Adrenal gland (tissue), 12 donors: ENCODE measurements around the gene CPOX. TPM values are rescaled to one million over a fixed set of nuclear protein-coding genes. Genes with fewer than 3 reads are reported as not detected.

Source experiments
- DNase-seq, 7 donors: peaks; one replicate each; pipeline ENCODE4 v3.0.0-alpha.2; 2019 to 2020
- H3K27ac ChIP-seq, 5 donors: fragments of 200-600 bp; sonication (generic) in 4 of 5; 1 replicate in 3 of 5; 2 replicates in 2 of 5; pipeline versions ENCODE4 v1.5.1 to v1.8.0; 2016 to 2020; ENCODE audit warnings: mild to moderate bottlenecking in 1 of 5
- H3K27me3 ChIP-seq: fragments of 200-600 bp; 2 replicates; pipeline ENCODE4 v1.8.0; 2021
- H3K36me3 ChIP-seq, 2 donors: fragments of 200-600 bp; replicated peaks in 1 of 2; 1 replicate in 1 of 2; 2 replicates in 1 of 2; pipeline versions ENCODE4 v1.5.1 to v1.8.0; 2018 to 2022
- H3K4me1 ChIP-seq, 2 donors: fragments of 200-600 bp; replicated peaks in 1 of 2; 1 replicate in 1 of 2; 2 replicates in 1 of 2; pipeline versions ENCODE4 v1.5.1 to v1.8.0; 2018 to 2021
- H3K4me3 ChIP-seq, 4 donors: fragments of 200-600 bp; sonication (generic) in 3 of 4; one replicate each; pipeline ENCODE4 v1.5.1; 2016 to 2018
- H3K9me3 ChIP-seq, 3 donors: fragments of 200-600 bp; sonication (generic) in 1 of 3; replicated peaks in 1 of 3; 1 replicate in 2 of 3; 2 replicates in 1 of 3; pipeline versions ENCODE4 v1.5.1 to v1.8.0; 2016 to 2021
- POLR2A ChIP-seq, 2 donors: fragments of 450-650 bp; IDR thresholded peaks; one replicate each; pipeline ENCODE4 v1.6.1; 2017; ENCODE audit warnings: antibody characterized with exemption in 2 of 2, mild to moderate bottlenecking in 2 of 2, moderate library complexity in 1 of 2
- WGBS, 4 donors: extraction: QIAGEN DNeasy Blood & Tissue Kit in 2 of 4; methylation state at CpG; one replicate each; pipeline versions ENCODE4 v1.1.5 to v1.1.7; 2013 to 2017; 5-methylcytosine and 5-hydroxymethylcytosine counted together
- intact Hi-C, 2 donors: fragments of 100-400 bp; cut with DNase I; formaldehyde crosslinking; loops; one replicate each; pipeline versions ENCODE4 v1.14.1 to v1.15.0; 2022 to 2023
- polyA plus RNA-seq, 3 donors: library from polyadenylated mRNA; stranded (reverse); fragments of 200-250 nt in 2 of 3; fragments of 350-450 nt in 1 of 3; fragmentation: Illumina TruSeq in 1 of 3; extraction: RNeasy Lipid Tissue Mini Kit (QIAGEN cat#74804) in 1 of 3; gene quantifications; one replicate each; pipeline ENCODE4 v1.2.3, GENCODE V29; 2013 to 2014
- total RNA-seq, 9 donors: library from RNA; depleted of rRNA in 4 of 9; stranded (reverse); fragments of >200 nt in 4 of 9; fragments of 120-200 nt in 1 of 9; fragmentation: NEBNext Ultra II Directional in 1 of 9; extraction: Animal tissue kit (Norgen Biotek cat#: 25700) in 1 of 9; gene quantifications; one replicate each; pipeline versions ENCODE4 v1.1.0 to v1.2.4, GENCODE V29; 2013 to 2023
- TF ChIP-seq, protein P1 (sequence below), 6 experiments: fragments of 450-650 bp in 4 of 6; fragments of 200-600 bp in 2 of 6; sonication (generic) in 1 of 6; IDR thresholded peaks; 1 replicate in 5 of 6; 2 replicates in 1 of 6; pipeline versions ENCODE4 v1.5.1 to v1.8.0; 2016 to 2021; ENCODE audit warnings: antibody characterized with exemption in 6 of 6, mild to moderate bottlenecking in 2 of 6, moderate library complexity in 1 of 6
- donor health status: healthy with polysubstance abuse.
- donor health status: Bipolar disorder and iron deficiency.
- donor health status: DM: yes; HTN: yes; CAD: no.
- donor health status: DM: no; HTN: no; CAD: no.
- donor health status: DM: no; HTN: no; CAD: no.
- donor health status: DM: yes; HTN: yes; CAD: no.

CPOX gene
- total and polyA plus RNA-seq, 12 donors = 9.0 to 59.8 (median 21.7) TPM

DNA sequence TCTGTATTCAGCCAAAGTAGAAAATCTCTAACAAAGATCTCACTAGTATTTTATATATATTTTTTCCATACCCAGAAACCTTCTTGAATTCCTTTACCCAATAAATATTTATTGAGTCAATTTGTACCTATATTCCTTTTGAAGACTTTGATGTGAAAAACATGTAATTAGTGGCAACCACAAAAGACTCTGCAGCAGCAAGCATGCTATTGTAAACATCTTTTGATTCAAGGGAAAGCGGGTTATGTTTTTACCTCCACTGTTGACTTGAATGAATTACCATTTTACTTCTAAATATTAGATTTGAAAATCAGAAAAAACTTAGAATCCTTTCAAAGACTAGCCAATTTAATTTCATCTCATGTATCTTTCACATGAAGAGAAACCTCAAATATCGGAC lies 59.2 kb downstream of the CPOX start:
- WGBS, 4 donors = 90 to 97% (median 94%) methylated on average over 2 of the region's 2 CpGs
- intact Hi-C loops = no loop called here
- TF ChIP-seq POLR2A (IDR thresholded peaks at IDR 0.05) = no peak
- H3K4me1 ChIP-seq = no peaks in the 10 kb centered on the region
- no peaks in the 10 kb centered on the region for H3K27me3 ChIP-seq
- H3K36me3 ChIP-seq = no peaks in the 10 kb centered on the region
- DNase-seq = no peak
- H3K4me3 ChIP-seq = no peak overlapping the region
- H3K9me3 ChIP-seq = no peaks in the 10 kb centered on the region
- H3K27ac ChIP-seq = no peak overlapping the region

DNA sequence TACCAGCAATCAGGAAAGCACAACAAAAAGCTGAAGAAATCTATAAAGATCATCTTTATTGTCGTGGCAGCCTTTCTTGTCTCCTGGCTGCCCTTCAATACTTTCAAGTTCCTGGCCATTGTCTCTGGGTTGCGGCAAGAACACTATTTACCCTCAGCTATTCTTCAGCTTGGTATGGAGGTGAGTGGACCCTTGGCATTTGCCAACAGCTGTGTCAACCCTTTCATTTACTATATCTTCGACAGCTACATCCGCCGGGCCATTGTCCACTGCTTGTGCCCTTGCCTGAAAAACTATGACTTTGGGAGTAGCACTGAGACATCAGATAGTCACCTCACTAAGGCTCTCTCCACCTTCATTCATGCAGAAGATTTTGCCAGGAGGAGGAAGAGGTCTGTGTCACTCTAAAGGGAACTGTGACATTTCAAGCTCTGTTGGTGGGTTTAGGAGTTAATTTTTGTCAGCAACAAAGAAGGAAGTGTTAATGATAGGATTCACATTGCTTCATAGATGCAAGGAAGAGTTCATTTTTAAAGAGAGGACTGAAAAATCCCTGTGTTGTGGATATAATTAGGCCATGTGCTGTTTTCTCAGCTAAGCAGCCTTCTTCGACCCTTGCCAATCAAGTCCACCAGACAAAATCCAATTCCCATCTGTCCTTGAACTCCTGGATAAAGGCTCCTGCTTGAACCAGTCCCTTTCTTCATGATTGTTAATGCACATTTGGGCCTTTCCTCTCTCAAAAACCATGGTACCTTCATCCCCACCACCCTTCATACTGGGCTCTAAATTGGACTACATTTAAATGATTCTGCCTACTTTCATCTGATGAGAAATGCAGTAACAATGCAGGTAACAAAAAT lies 60.5 kb downstream of the CPOX start:
- no peak overlapping the region for H3K4me3 ChIP-seq
- DNase-seq = no peak
- no peaks in the 10 kb centered on the region for H3K36me3 ChIP-seq
- H3K27ac ChIP-seq = no peak overlapping the region
- H3K27me3 ChIP-seq = no peaks in the 10 kb centered on the region
- H3K4me1 ChIP-seq = no peaks in the 10 kb centered on the region
- 79 to 90% (median 89%) methylated on average over 6 of the region's 6 CpGs for WGBS, 4 donors
- H3K9me3 ChIP-seq = no peaks in the 10 kb centered on the region
- TF ChIP-seq, protein P1, sequence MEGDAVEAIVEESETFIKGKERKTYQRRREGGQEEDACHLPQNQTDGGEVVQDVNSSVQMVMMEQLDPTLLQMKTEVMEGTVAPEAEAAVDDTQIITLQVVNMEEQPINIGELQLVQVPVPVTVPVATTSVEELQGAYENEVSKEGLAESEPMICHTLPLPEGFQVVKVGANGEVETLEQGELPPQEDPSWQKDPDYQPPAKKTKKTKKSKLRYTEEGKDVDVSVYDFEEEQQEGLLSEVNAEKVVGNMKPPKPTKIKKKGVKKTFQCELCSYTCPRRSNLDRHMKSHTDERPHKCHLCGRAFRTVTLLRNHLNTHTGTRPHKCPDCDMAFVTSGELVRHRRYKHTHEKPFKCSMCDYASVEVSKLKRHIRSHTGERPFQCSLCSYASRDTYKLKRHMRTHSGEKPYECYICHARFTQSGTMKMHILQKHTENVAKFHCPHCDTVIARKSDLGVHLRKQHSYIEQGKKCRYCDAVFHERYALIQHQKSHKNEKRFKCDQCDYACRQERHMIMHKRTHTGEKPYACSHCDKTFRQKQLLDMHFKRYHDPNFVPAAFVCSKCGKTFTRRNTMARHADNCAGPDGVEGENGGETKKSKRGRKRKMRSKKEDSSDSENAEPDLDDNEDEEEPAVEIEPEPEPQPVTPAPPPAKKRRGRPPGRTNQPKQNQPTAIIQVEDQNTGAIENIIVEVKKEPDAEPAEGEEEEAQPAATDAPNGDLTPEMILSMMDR (IDR thresholded peaks at IDR 0.05) = no peak
- TF ChIP-seq POLR2A (IDR thresholded peaks at IDR 0.05) = no peak
- intact Hi-C loops = no loop called here

DNA sequence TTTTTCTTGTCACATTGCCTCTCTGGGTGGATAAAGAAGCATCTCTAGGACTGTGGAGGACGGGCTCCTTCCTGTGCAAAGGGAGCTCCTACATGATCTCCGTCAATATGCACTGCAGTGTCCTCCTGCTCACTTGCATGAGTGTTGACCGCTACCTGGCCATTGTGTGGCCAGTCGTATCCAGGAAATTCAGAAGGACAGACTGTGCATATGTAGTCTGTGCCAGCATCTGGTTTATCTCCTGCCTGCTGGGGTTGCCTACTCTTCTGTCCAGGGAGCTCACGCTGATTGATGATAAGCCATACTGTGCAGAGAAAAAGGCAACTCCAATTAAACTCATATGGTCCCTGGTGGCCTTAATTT lies 61.2 kb downstream of the CPOX start:
- TF ChIP-seq, protein P1 (IDR thresholded peaks at IDR 0.05) = no peak
- no peak for TF ChIP-seq POLR2A (IDR thresholded peaks at IDR 0.05)
- Histone ChIP-seq H3K36me3 (no peaks in the 10 kb centered on the region), H3K9me3 (no peaks in the 10 kb centered on the region), H3K4me3 (no peak overlapping the region), H3K27me3 (no peaks in the 10 kb centered on the region), H3K4me1 (no peaks in the 10 kb centered on the region), H3K27ac (no peak overlapping the region)
- 81 to 90% (median 85%) methylated on average over 5 of the region's 5 CpGs for WGBS, 4 donors
- no peak for DNase-seq
- intact Hi-C loops = no loop called here

DNA sequence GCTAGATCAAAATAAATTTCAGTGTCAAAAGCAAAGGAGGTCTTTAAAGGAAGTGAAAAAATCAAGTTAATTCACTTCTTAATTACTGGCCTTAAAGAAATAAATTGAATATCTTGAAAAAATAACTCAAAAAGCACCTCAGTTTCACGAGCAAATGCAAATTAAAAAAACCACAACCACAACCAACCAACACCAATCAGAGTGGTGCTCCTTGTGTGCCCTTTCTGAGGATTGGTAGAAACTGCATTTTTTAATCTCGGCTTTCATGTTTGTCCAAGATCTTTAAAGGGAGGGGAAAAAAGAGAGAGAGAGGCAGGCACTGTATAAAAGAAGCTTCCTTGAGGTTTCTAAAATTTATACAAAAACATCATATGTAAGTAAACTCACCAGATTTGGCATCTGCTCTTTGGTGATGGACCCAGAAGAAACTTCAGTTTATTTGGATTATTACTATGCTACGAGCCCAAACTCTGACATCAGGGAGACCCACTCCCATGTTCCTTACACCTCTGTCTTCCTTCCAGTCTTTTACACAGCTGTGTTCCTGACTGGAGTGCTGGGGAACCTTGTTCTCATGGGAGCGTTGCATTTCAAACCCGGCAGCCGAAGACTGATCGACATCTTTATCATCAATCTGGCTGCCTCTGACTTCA lies 61.7 kb downstream of the CPOX start, which contains the start of gene GPR15:
GPR15 (plus strand) TSS at position 357 of the 653 bp plus-strand sequence; CDS start at position 413, 56 bp downstream.
- Histone ChIP-seq H3K4me1 (no peaks in the 10 kb centered on the region), H3K27me3 (no peaks in the 10 kb centered on the region), H3K27ac (no peak within 1 kb of the TSS), H3K9me3 (no peaks in the 10 kb centered on the region), H3K4me3 (no peak within 1 kb of the TSS), H3K36me3 (no peaks in the 10 kb centered on the region)
- TF ChIP-seq, protein P1 (IDR thresholded peaks at IDR 0.05) = no peak
- TF ChIP-seq POLR2A (IDR thresholded peaks at IDR 0.05) = no peak
- 77 to 85% (median 83%) methylated on average over 7 of the region's 7 CpGs for WGBS, 4 donors
- no peak for DNase-seq
- intact Hi-C loops = no loop called here
